ENCODE measurements around the gene MVB12A.

Gene MVB12A

DNA sequence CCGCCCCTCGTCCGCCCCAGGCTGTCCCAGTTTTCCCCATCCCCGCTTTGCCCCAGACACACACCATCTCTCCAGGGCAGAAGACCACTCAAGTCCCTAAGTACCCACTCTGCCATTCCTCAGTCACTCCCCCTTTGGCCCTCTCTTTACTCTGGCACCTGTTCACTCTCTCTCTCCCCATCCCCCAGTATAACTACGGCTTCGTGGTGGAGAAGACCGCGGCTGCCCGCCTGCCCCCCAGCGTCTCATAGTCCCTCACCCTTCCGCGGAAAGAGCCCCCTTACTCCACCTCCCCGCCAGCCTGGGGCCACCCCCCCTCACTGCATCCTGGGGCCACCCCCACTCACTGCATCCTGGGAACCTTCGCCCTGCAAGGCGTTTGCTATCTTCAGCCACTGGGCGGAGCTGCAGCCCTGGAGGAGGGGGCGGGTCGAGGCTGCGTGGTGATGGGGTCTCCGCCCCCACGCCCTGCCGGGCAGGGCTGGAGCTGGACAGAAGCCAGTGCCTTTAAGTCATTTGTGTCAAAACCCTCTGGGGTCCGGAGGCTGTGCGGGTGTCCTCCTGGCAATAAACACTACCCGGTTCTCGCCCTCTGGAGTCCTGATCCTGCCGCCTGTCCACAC is 5.0 kb downstream of the MVB12A start:
- Histone ChIP-seq H3K9me3 (replicated peaks in 1 of 2; ENCODE audit: control insufficient read depth in 2 of 2, insufficient read depth in 1 of 2, low read depth in 1 of 2, low read length in 2 of 2) (no peaks in the 10 kb centered on the region), H3K36me3 (replicated peaks in 1 of 2; ENCODE audit: control insufficient read depth in 2 of 2, insufficient read depth in 2 of 2, low read length in 2 of 2) (peaks cover 2 to 4% of the 10 kb centered on the region in 2 donors), H3K14ac (ENCODE audit: low read length) (peak overlapping the region; percentile 38), H3K4me2 (ENCODE audit: insufficient read depth, low read length, poor library complexity, severe bottlenecking) (peak overlapping the region; percentile 54), H3K4ac (ENCODE audit: low read length) (no peak overlapping the region), H3K18ac (ENCODE audit: low read length) (peak overlapping the region; percentile 85), H2BK15ac (ENCODE audit: low read length) (peak overlapping the region; percentile 58), H3K23ac (ENCODE audit: low read depth, low read length, poor library complexity) (no peak overlapping the region), H3K4me1 (ENCODE audit: control insufficient read depth in 2 of 2, insufficient read depth in 1 of 2, low read depth in 1 of 2, low read length in 2 of 2) (peaks cover 6 to 12% of the 10 kb centered on the region in 2 donors), H2BK5ac (ENCODE audit: low read length) (peak overlapping the region; percentile 75), H4K91ac (ENCODE audit: low read depth, low read length, poor library complexity) (no peak overlapping the region), H2AK5ac (ENCODE audit: low read depth, low read length) (peak overlapping the region; percentile 95), H2BK12ac (ENCODE audit: low read length) (peak overlapping the region; percentile 73), H2BK120ac (ENCODE audit: low read depth, low read length) (no peak overlapping the region), H2AFZ (ENCODE audit: low read length) (peak overlapping the region; percentile 83), H3K79me1 (ENCODE audit: low read depth, low read length) (peaks cover 4% of the 10 kb centered on the region), H4K8ac (ENCODE audit: low read depth, low read length) (no peak overlapping the region), H3K27me3 (ENCODE audit: control insufficient read depth in 3 of 3, insufficient read depth in 3 of 3, low read depth in 1 of 3, low read length in 3 of 3) (no peaks in the 10 kb centered on the region), H3K9ac (ENCODE audit: low read depth, low read length, poor library complexity) (peak overlapping the region; percentile 70), H3K27ac (replicated peaks; ENCODE audit: low read length) (peak overlapping the region; percentile 24), H3K4me3 (ENCODE audit: low read length in 2 of 2) (peak overlapping the region in 1 of 2 donors; percentile 29)
- no CpG with 5 or more reads among the region's 27 CpGs for WGBS, 2 donors (ENCODE audit: extremely low coverage in 2 of 2, insufficient read length in 2 of 2, insufficient replicate concordance in 1 of 2)
- DNase-seq (ENCODE audit: low spot score), result peak; percentile 76

DNA sequence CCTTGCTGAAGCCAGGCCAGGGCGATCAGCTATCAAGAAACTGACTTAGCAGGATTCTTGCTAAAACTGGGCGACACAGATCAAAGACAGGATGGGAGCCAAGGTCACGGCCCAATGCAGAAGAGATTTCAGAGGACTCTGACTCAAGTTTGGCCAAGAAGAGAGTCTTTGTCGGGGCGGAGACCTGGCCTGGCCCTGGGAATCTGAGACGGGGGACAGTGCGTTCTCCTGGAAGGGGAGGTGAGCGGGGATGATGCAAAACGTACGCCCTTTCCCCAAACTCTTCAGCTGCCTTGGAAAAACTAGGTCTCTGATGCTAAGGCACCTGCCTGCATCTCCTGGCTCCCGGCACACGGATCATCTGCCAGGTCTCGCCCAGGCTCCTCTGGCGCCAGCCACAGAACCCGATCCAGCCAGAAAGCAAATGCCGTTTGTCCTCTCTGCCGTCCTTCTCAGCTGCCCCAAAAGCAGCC is 9.8 kb downstream of the MVB12A start:
- Histone ChIP-seq H3K79me1 (ENCODE audit: low read depth, low read length) (no peaks in the 10 kb centered on the region), H3K27ac (replicated peaks; ENCODE audit: low read length) (no peak overlapping the region), H3K14ac (ENCODE audit: low read length) (no peak overlapping the region), H3K18ac (ENCODE audit: low read length) (no peak overlapping the region), H2BK5ac (ENCODE audit: low read length) (no peak overlapping the region), H2AFZ (ENCODE audit: low read length) (no peak overlapping the region), H3K36me3 (replicated peaks in 1 of 2; ENCODE audit: control insufficient read depth in 2 of 2, insufficient read depth in 2 of 2, low read length in 2 of 2) (no peaks in the 10 kb centered on the region), H3K4me2 (ENCODE audit: insufficient read depth, low read length, poor library complexity, severe bottlenecking) (no peak overlapping the region), H2BK120ac (ENCODE audit: low read depth, low read length) (no peak overlapping the region), H3K9me3 (replicated peaks in 1 of 2; ENCODE audit: control insufficient read depth in 2 of 2, insufficient read depth in 1 of 2, low read depth in 1 of 2, low read length in 2 of 2) (no peaks in the 10 kb centered on the region), H3K23ac (ENCODE audit: low read depth, low read length, poor library complexity) (no peak overlapping the region), H3K4ac (ENCODE audit: low read length) (no peak overlapping the region), H2BK15ac (ENCODE audit: low read length) (no peak overlapping the region), H3K9ac (ENCODE audit: low read depth, low read length, poor library complexity) (no peak overlapping the region), H3K4me3 (ENCODE audit: low read length in 2 of 2) (no peak overlapping the region), H4K8ac (ENCODE audit: low read depth, low read length) (no peak overlapping the region), H2BK12ac (ENCODE audit: low read length) (no peak overlapping the region), H3K4me1 (ENCODE audit: control insufficient read depth in 2 of 2, insufficient read depth in 1 of 2, low read depth in 1 of 2, low read length in 2 of 2) (peaks cover 1 to 2% of the 10 kb centered on the region in 2 donors), H3K27me3 (ENCODE audit: control insufficient read depth in 3 of 3, insufficient read depth in 3 of 3, low read depth in 1 of 3, low read length in 3 of 3) (no peaks in the 10 kb centered on the region), H4K91ac (ENCODE audit: low read depth, low read length, poor library complexity) (no peak overlapping the region), H2AK5ac (ENCODE audit: low read depth, low read length) (no peak overlapping the region)
- no peak for DNase-seq (ENCODE audit: low spot score)
- WGBS, 2 donors (ENCODE audit: extremely low coverage in 2 of 2, insufficient read length in 2 of 2, insufficient replicate concordance in 1 of 2), result no CpG with 5 or more reads among the region's 17 CpGs

DNA sequence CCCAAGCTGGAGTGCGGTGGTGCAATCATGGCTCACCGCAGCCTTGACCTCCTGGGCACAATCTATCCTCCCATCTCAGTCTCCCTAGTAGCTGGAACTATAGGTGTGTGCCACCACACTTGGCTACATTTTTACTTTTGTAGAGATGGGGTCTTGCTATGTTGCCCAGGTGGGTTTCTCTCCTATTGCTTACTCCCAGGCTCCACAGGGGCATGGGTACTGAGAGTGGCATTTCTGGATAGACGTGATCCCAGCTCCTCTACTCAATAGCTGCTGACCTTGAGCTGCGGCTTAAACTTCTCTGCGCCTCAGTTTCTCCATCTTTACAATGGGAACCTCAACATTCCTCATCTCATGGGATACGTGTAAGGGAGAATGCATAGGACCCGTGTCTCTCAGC is 11.6 kb downstream of the MVB12A start:
- no peak overlapping the region for H3K9ac ChIP-seq (ENCODE audit: low read depth, low read length, poor library complexity)
- H2BK12ac ChIP-seq (ENCODE audit: low read length), result no peak overlapping the region
- H2BK15ac ChIP-seq (ENCODE audit: low read length), result no peak overlapping the region
- H4K8ac ChIP-seq (ENCODE audit: low read depth, low read length), result no peak overlapping the region
- H3K27ac ChIP-seq (replicated peaks; ENCODE audit: low read length), result no peak overlapping the region
- no peak overlapping the region for H2BK120ac ChIP-seq (ENCODE audit: low read depth, low read length)
- H3K4ac ChIP-seq (ENCODE audit: low read length), result no peak overlapping the region
- no peak overlapping the region for H2AFZ ChIP-seq (ENCODE audit: low read length)
- peaks cover 0 to 3% of the 10 kb centered on the region in 2 donors for H3K9me3 ChIP-seq (replicated peaks in 1 of 2; ENCODE audit: control insufficient read depth in 2 of 2, insufficient read depth in 1 of 2, low read depth in 1 of 2, low read length in 2 of 2)
- H3K23ac ChIP-seq (ENCODE audit: low read depth, low read length, poor library complexity), result no peak overlapping the region
- no peak for DNase-seq (ENCODE audit: low spot score)
- H3K4me2 ChIP-seq (ENCODE audit: insufficient read depth, low read length, poor library complexity, severe bottlenecking), result no peak overlapping the region
- H2BK5ac ChIP-seq (ENCODE audit: low read length), result no peak overlapping the region
- WGBS, 2 donors (ENCODE audit: extremely low coverage in 2 of 2, insufficient read length in 2 of 2, insufficient replicate concordance in 1 of 2), result no CpG with 5 or more reads among the region's 7 CpGs
- no peak overlapping the region for H3K18ac ChIP-seq (ENCODE audit: low read length)
- H3K14ac ChIP-seq (ENCODE audit: low read length), result no peak overlapping the region
- H3K4me3 ChIP-seq (ENCODE audit: low read length in 2 of 2), result no peak overlapping the region
- H2AK5ac ChIP-seq (ENCODE audit: low read depth, low read length), result no peak overlapping the region
- peaks cover 0 to 3% of the 10 kb centered on the region in 2 donors for H3K36me3 ChIP-seq (replicated peaks in 1 of 2; ENCODE audit: control insufficient read depth in 2 of 2, insufficient read depth in 2 of 2, low read length in 2 of 2)
- H3K4me1 ChIP-seq (ENCODE audit: control insufficient read depth in 2 of 2, insufficient read depth in 1 of 2, low read depth in 1 of 2, low read length in 2 of 2), result no peaks in the 10 kb centered on the region
- no peak overlapping the region for H4K91ac ChIP-seq (ENCODE audit: low read depth, low read length, poor library complexity)
- H3K27me3 ChIP-seq (ENCODE audit: control insufficient read depth in 3 of 3, insufficient read depth in 3 of 3, low read depth in 1 of 3, low read length in 3 of 3), result no peaks in the 10 kb centered on the region
- H3K79me1 ChIP-seq (ENCODE audit: low read depth, low read length), result peaks cover 3% of the 10 kb centered on the region

DNA sequence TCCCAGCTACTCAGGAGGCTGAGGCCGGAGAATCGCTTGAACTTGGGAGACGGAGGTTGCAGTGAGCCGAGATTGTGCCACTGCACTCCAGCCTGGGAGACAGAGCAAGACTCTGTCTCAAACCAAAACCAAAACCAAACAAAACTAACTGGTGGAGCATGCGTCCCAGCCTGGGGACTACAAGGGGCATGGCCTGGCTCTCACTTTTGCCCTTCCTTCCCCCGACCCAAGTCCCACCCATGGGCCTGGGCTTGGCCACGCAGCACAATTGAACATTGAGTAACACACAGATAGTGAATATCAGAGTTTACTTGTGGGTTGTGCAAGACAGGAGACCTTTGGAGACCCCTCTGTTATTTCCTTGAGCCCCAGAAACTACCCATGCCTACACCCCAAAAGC is 15.4 kb downstream of the MVB12A start:
- Histone ChIP-seq H3K14ac (ENCODE audit: low read length) (no peak overlapping the region), H3K9ac (ENCODE audit: low read depth, low read length, poor library complexity) (no peak overlapping the region), H3K27ac (replicated peaks; ENCODE audit: low read length) (no peak overlapping the region), H3K4ac (ENCODE audit: low read length) (no peak overlapping the region), H2AFZ (ENCODE audit: low read length) (no peak overlapping the region), H2AK5ac (ENCODE audit: low read depth, low read length) (no peak overlapping the region), H3K4me1 (ENCODE audit: control insufficient read depth in 2 of 2, insufficient read depth in 1 of 2, low read depth in 1 of 2, low read length in 2 of 2) (no peaks in the 10 kb centered on the region), H3K4me2 (ENCODE audit: insufficient read depth, low read length, poor library complexity, severe bottlenecking) (no peak overlapping the region), H3K4me3 (ENCODE audit: low read length in 2 of 2) (no peak overlapping the region), H2BK12ac (ENCODE audit: low read length) (no peak overlapping the region), H3K23ac (ENCODE audit: low read depth, low read length, poor library complexity) (peak overlapping the region; percentile 51), H3K79me1 (ENCODE audit: low read depth, low read length) (peaks cover 3% of the 10 kb centered on the region), H3K36me3 (replicated peaks in 1 of 2; ENCODE audit: control insufficient read depth in 2 of 2, insufficient read depth in 2 of 2, low read length in 2 of 2) (peaks cover 0 to 3% of the 10 kb centered on the region in 2 donors), H4K8ac (ENCODE audit: low read depth, low read length) (no peak overlapping the region), H3K18ac (ENCODE audit: low read length) (no peak overlapping the region), H2BK15ac (ENCODE audit: low read length) (no peak overlapping the region), H2BK5ac (ENCODE audit: low read length) (no peak overlapping the region), H4K91ac (ENCODE audit: low read depth, low read length, poor library complexity) (no peak overlapping the region), H3K9me3 (replicated peaks in 1 of 2; ENCODE audit: control insufficient read depth in 2 of 2, insufficient read depth in 1 of 2, low read depth in 1 of 2, low read length in 2 of 2) (peaks cover 0 to 3% of the 10 kb centered on the region in 2 donors), H2BK120ac (ENCODE audit: low read depth, low read length) (no peak overlapping the region), H3K27me3 (ENCODE audit: control insufficient read depth in 3 of 3, insufficient read depth in 3 of 3, low read depth in 1 of 3, low read length in 3 of 3) (no peaks in the 10 kb centered on the region)
- no peak for DNase-seq (ENCODE audit: low spot score)
- WGBS, 2 donors (ENCODE audit: extremely low coverage in 2 of 2, insufficient read length in 2 of 2, insufficient replicate concordance in 1 of 2), result no CpG with 5 or more reads among the region's 7 CpGs

All from neuronal stem cell (in vitro differentiated cells).